ENCODE results near the gene WIPF2.

DNA sequence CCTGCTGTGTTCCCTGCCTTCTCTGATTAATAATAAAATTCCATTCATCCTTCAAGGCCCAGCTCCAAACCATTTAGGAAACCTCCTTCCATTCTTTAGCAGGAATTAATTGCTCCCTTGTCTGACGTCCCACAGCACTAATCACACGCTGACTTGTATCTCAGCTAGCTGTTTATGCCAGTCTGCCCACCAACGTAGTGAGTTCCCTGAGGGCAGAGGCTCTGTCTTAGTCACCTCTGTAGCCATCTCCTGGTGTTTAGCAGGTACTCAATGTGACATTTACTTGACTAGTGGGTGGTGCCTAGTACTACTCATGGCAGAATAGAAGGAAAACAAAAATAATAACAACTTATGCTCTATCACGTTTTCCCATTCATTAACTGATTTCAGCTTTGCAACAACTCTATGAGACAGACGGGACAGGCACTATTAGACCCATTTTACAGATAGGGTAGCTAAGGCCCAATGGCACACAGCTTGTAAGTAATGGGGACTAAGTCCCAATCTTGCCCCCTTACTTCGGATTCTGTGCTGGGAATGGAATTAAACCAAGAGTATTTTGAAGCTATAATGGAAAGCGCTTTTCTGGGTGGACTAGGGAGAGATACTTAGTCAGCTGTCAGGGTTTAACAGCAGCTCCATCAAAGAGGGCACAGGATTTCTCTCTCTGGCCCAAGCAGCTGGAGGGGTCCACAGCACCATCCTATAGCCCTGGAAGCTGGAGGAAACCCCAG lies 931 bp upstream of the WIPF2 start:
- TF ChIP-seq CTCF (IDR thresholded peaks at IDR 0.05) (no peak), TCF7 (CRISPR knock-in tag; IDR thresholded peaks at IDR 0.05; ENCODE audit: low read depth) (no peak), AFF4 (CRISPR knock-in tag; IDR thresholded peaks at IDR 0.05; ENCODE audit: borderline replicate concordance) (no peak), ZNF121 (CRISPR knock-in tag; IDR thresholded peaks at IDR 0.05) (no peak), ZNF232 (CRISPR knock-in tag; IDR thresholded peaks at IDR 0.05) (no peak), FOXK1 (CRISPR knock-in tag; IDR thresholded peaks at IDR 0.05) (no peak), SP1 (CRISPR knock-in tag; conservative IDR thresholded peaks at IDR 0.05) (no peak), NR2C2 (CRISPR knock-in tag; IDR thresholded peaks at IDR 0.05) (no peak), ZNF396 (CRISPR knock-in tag; IDR thresholded peaks at IDR 0.05; ENCODE audit: borderline replicate concordance) (no peak), CREM (CRISPR knock-in tag; IDR thresholded peaks at IDR 0.05) (no peak)
- TF ChIP-seq, protein P1, sequence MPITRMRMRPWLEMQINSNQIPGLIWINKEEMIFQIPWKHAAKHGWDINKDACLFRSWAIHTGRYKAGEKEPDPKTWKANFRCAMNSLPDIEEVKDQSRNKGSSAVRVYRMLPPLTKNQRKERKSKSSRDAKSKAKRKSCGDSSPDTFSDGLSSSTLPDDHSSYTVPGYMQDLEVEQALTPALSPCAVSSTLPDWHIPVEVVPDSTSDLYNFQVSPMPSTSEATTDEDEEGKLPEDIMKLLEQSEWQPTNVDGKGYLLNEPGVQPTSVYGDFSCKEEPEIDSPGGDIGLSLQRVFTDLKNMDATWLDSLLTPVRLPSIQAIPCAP (CRISPR knock-in tag; IDR thresholded peaks at IDR 0.05) = no peak
- TF ChIP-seq, protein P2, sequence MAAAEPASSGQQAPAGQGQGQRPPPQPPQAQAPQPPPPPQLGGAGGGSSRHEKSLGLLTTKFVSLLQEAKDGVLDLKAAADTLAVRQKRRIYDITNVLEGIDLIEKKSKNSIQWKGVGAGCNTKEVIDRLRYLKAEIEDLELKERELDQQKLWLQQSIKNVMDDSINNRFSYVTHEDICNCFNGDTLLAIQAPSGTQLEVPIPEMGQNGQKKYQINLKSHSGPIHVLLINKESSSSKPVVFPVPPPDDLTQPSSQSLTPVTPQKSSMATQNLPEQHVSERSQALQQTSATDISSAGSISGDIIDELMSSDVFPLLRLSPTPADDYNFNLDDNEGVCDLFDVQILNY (CRISPR knock-in tag; IDR thresholded peaks at IDR 0.05) = no peak
- TF ChIP-seq, protein P3, sequence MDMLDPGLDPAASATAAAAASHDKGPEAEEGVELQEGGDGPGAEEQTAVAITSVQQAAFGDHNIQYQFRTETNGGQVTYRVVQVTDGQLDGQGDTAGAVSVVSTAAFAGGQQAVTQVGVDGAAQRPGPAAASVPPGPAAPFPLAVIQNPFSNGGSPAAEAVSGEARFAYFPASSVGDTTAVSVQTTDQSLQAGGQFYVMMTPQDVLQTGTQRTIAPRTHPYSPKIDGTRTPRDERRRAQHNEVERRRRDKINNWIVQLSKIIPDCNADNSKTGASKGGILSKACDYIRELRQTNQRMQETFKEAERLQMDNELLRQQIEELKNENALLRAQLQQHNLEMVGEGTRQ (CRISPR knock-in tag; IDR thresholded peaks at IDR 0.05) = no peak

Measured in WTC11 (cell line).